Epidermal melanocyte (primary cell): ENCODE data around the gene BORCS5.
"Not testable (repeated sequence)": the region's sequence is repeated elsewhere in the genome, so short reads cannot be mapped to it uniquely, and the experiment has no call there.

Experiments
- DNase-seq: peaks from one replicate; pipeline ENCODE4 v3.0.0; 2011; ENCODE audit warnings: low spot score; ENCODE audit not compliant: insufficient read length

The BORCS5 gene

GRCh38 chr12:12356896-12357718 is at the start of gene BORCS5:
Gene BORCS5 (plus strand): TSS chr12:12357078. CDS start chr12:12357452, 374 bp downstream.
- peak; percentile 79 for DNase-seq

GRCh38 chr12:12310695-12311094 is 46.2 kb upstream of the BORCS5 start:
- DNase-seq, result not testable (repeated sequence)

DNA sequence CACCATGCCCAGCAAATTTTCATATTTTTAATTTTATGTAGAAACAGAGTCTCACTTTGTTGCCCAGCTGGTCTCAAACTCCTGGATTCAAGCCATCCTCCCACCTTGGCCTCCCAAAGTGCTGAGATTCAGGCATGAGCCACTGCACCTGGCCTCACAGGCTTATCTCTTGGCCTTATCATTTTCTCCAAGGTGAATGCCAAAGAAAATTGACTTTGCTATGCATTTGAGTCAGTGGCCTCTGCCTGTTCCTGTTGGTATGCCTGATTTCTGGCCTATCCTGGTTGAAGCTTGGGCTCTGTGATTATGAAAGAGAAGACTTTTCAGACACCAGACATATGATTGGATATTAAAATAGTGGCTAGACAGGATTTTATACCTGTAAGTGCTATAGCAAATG is 41.0 kb upstream of the BORCS5 start:
- DNase-seq, result no peak

DNA sequence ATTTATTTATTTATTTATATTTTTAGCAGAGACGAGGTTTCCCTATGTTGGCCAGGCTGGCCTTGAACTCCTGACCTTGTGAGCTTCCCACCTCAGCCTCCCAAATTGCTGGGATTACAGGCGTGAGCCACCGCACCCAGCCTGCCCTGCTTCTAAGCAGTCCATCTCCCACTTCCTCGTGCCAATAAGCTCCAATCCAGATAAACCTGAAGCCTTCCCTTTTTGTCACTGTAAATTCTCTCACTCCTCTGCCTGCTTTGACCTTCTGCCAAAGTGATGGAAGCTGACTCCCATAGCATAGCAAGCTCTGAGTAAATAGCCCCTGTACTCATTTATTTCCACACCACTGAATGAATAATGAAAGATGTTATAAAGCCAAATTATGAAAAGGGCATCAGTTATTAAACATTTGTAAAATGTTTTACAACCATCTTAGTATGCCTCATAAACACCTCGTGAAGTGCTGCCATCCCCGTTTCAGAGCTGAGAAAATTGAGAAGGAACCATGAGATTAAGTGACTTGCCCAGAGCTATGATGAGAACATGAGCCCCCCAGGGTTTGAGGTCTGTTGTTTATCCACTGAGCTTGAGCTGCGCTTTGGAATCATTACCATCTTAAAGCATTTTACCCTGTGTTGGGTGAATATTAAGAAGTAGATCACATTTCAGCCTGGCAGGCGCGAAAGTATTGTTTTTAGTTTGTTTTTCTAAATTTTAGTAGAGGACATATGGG is 37.3 kb upstream of the BORCS5 start:
- no peak for DNase-seq

- DNase-seq, result no peak
Measured at GRCh38 chr12:12323118-12323517, 33.8 kb upstream of the BORCS5 start.

GRCh38 chr12:12323591-12323990 is 33.3 kb upstream of the BORCS5 start:
- DNase-seq, result no peak

GRCh38 chr12:12326262-12326661 is 30.6 kb upstream of the BORCS5 start:
- DNase-seq, result no peak

- DNase-seq, result peak; percentile 73
Measured at GRCh38 chr12:12327802-12328201, 29.1 kb upstream of the BORCS5 start.

GRCh38 chr12:12331244-12331771 is 25.6 kb upstream of the BORCS5 start:
- no peak for DNase-seq

- DNase-seq, result no peak
Measured at GRCh38 chr12:12331896-12332295, 25.0 kb upstream of the BORCS5 start.

DNA sequence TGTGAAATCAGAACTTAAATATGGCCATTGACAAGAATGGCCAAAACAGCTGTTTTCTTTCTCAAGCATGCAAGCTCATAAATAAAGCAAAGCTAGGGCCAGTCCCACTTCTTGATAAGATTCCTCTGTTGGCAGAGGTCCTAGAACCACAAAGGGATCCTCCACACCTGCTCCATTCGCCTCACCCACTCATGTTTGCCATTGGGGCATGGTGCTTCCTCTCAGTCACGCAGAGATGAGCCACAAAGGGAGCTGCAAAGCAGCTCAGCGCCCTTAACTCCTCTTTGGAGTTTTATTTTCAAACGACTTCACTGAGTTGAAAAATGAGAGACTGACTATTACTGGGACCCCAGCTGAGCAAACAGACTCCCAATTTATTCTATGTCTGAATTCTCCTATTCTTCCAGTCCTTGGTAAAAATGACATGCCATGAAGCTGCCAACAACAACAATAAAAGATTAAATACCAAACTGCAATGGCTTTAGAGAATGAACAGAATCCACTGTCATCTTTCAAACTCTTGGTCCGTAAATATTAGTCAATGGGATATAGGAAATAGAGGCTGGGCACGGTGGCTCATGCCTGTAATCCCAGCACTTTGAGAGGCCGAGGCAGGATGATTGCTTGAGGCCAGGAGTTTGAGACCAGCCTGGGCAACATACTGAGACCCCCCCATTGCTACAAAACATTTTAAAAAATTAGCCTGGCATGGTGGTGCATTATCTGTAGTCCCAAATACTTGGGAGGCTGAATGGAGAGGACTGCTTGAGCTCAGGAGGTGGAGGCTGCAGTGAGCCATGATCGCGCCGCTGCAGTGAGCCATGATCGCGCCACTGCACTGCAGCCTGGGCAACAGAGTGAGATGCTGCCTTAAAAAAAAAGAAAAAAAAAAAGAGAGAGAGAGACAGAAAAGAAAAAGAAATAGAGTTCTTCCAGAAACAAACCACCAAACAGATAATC is 23.2 kb upstream of the BORCS5 start:
- no peak for DNase-seq

DNA sequence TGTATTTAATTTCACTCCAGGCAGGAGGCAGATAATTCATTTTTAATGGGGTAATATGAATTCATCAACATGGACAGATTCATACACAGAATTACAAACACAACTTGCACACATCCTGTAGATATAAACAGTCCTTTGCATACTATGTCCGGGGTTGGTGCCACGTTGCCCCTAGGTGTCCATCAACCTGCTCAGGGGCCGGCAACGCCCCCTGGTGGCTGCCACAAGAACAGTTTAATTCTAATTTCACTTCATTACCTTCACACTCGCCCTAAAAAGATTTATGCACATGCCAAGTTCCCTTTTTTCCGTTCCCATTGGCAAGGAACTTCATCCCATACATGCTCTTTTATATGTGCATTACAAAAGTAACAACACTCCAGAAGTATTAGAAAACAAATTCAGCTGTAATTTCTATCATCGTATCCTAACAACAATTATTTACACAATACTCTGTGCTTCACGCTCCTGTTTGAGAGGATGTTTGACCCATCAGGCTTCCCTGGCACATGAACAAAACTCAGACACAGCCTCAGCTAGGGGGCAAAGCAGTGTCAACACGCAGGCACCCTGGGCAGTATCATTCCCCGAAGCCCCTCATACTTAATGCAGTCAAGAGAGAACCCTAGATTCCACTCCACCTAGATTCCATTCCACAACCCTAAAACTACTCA is 22.4 kb upstream of the BORCS5 start:
- DNase-seq, result no peak

DNA sequence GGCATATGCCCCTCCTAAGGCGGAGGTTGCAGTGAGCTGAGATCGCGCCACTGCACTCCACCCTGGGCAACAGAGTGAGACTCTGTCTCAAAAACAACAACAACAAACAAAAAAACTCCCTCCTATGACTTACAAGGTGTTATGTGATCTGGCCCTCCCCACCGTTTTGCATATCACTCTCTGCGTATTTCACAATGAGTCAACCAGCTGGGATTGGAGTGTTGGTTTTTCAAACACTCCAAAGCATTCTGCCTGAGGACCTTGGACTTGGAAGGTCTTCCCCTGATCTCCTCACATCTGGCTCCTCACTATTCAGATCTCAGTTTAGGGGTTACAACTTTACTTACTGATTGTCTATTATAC is 20.8 kb upstream of the BORCS5 start:
- DNase-seq, result no peak

- DNase-seq, result no peak
Measured at GRCh38 chr12:12336511-12336910, 20.4 kb upstream of the BORCS5 start.

DNA sequence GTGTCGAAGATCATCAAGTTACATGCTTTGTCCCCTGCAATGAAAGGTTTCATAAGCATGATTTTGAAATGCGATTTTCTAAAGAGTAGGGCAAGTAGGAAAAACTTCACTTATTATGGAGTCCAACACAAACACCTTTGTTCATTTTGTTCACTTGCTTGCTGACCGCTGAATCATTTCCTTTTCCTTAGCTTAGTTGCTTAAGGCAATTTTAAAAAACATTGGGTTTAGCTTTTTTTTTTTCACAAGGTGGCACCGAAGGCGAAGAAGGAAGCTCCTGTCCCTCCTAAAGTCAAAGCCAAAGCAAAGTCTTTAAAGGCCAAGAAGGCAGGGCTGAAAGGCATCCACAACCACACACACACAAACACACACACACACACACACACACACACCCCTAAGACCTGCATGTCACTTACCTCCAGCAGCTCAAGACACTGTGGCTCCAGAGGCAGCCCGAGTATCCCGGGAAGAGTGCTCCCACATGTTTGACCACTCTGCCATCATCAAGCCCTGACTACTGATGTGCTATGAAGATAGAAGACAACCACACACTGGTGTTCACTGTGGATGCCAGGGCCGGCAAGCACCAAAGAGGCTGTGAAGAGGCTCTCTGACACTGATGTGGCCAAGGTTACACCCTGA is 18.2 kb upstream of the BORCS5 start:
- DNase-seq, result no peak

DNA sequence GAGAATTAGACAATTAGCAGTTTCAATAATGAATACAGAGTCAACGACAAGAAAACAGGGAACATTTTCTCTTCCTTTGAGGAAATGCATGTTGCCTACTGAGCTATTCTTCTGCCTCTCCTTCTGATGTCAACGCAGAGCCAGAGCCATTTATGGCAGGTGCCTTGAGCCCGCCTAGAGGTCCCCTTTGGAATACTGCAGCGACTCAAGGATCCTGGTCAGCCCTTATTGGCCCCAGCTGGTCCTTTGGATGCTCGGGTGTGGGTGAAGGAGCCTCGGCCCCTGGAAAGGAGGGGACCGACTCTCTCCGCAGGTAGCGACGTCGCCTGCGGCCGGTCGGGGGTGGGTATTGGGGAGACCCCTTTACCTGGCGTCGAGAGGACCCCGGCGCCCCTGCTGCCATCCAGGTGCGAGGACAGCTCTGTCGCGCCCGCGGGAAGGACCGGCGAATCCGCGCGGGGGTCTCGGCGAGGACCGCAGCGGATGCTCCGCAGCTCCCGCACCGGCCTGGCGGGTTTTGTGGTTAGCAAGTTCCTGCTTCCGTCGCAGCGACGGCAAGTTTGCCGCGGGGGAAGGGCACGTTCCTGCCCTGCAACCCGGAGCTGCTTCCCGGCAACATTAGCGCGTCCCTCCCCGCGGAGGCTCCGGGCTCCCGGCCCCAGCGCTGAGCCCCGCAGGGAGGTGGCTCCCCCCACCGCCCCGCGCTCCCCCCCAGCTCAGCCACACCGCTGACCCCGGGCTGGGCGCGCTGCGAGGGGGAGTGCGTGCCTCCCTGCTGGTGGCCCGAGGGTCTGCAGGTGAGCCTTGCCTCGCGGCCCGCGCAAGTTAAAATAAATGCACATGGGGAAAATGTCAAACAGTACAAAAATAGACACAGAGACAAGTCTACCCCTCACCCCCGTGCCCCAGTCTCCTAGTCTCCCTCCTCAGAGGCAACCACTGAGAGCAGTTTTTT is 6.9 kb upstream of the BORCS5 start, which contains the start of gene MANSC1:
Gene MANSC1 (minus strand): TSS at position 532 of the 955 bp plus-strand sequence. CDS start 6,928 bp downstream, outside the sequence.
- DNase-seq, result peak; percentile 18

DNA sequence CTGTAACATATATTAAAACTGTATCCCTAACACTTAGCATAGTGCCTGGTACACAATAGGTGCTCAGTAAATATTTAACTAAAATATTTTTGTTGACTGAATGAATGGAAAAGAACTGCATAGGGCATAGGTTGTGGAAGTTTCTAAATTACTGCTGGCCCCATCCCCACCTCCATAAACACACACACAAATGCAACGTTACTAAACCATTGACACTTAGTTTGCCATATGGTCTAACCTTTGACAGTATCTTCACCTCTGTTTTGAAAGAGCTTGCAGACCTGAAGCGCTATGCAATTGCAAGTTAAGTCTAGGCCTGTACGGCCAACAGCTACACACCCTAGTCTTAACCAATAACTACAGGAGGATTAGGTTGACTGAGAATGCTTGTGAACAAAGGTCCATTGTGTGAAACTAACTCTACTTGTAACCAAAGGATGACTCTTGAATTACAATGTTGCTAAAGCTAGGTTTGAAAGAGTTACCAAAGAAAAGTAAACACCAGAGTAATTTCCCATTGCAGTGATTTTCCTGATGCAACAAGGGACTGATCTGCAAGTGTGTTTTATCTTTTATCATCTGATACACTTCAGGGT is 5.9 kb upstream of the BORCS5 start:
- no peak for DNase-seq

GRCh38 chr12:12351468-12352185 is 5.3 kb upstream of the BORCS5 start:
- not testable (repeated sequence) for DNase-seq
